NCI-H2107 treated with DMSO at 0.1 percent for 48 hours (cell line): ENCODE data around the gene KIAA1191.

Experiments used
- DNase-seq: peaks from one replicate; lab custom pipeline; 2025; ENCODE audit not compliant: unreplicated experiment; lab: John Stamatoyannopoulos, UW

The KIAA1191 gene

GRCh38 chr5:176365351-176366231, 4.0 kb upstream of the KIAA1191 start, which contains the start of gene ARL10:
Gene ARL10, plus strand, starts transcription at chr5:176365487. Its CDS starts 77 bp downstream, at chr5:176365564.
- DNase-seq: no peak

GRCh38 chr5:176364765-176365350, 3.3 kb upstream of the KIAA1191 start:
- DNase-seq: no peak

- no peak for DNase-seq
Observed at GRCh38 chr5:176362233-176362490, 598 bp upstream of the KIAA1191 start.

GRCh38 chr5:176360894-176361436, 599 bp downstream of the KIAA1191 start:
- DNase-seq: no peak

GRCh38 chr5:176359658-176360057, 1.9 kb downstream of the KIAA1191 start:
- no peak for DNase-seq

- no peak for DNase-seq
Observed at GRCh38 chr5:176356179-176356566, 5.4 kb downstream of the KIAA1191 start.

GRCh38 chr5:176355400-176356178, 6.0 kb downstream of the KIAA1191 start:
- no peak for DNase-seq

GRCh38 chr5:176353533-176353932, 8.0 kb downstream of the KIAA1191 start:
- no peak for DNase-seq

- DNase-seq: no peak
Observed at GRCh38 chr5:176352116-176352878, 9.3 kb downstream of the KIAA1191 start.

GRCh38 chr5:176350416-176350815, 11.1 kb downstream of the KIAA1191 start:
- DNase-seq: no peak

- no peak for DNase-seq
Observed at GRCh38 chr5:176342766-176343458, 18.7 kb downstream of the KIAA1191 start.

- DNase-seq: no peak
Observed at GRCh38 chr5:176342158-176342483, 19.4 kb downstream of the KIAA1191 start.

- DNase-seq: no peak
Observed at GRCh38 chr5:176341325-176342157, 20.0 kb downstream of the KIAA1191 start.

GRCh38 chr5:176339304-176339703, 22.3 kb downstream of the KIAA1191 start:
- no peak for DNase-seq

- DNase-seq: no peak
Observed at GRCh38 chr5:176337913-176338312, 23.7 kb downstream of the KIAA1191 start.

- DNase-seq: no peak
Observed at GRCh38 chr5:176334031-176334770, 27.4 kb downstream of the KIAA1191 start.

GRCh38 chr5:176320577-176320976, 41.0 kb downstream of the KIAA1191 start:
- no peak for DNase-seq

- DNase-seq: no peak
Observed at GRCh38 chr5:176319827-176320554, 41.6 kb downstream of the KIAA1191 start.
